ENCODE measurements around the gene TIMP2. TPM values are rescaled to one million over a fixed set of nuclear protein-coding genes. Genes with fewer than 3 reads are reported as not detected.

Gene TIMP2
- total and polyA plus RNA-seq, 4 donors: 47.5 to 176 (median 91.9) TPM

GRCh38 chr17:78875363-78876093 is 49.7 kb downstream of the TIMP2 start:
- TF ChIP-seq CTCF (IDR thresholded peaks at IDR 0.05; ENCODE audit: control extremely low read depth, extremely low read depth): no peak
- no peak overlapping the region for H3K4me3 ChIP-seq
- ATAC-seq (ENCODE audit: insufficient read depth, low FRiP score): no peak
- DNase-seq: no peak
- H3K9me3 ChIP-seq (ENCODE audit: control insufficient read depth in 4 of 4, insufficient read depth in 3 of 4, low read length in 3 of 4): no peaks in the 10 kb centered on the region
- WGBS, 2 donors: 28 to 66% methylated on average over 9 of the region's 9 CpGs
- no peak overlapping the region for H3K9ac ChIP-seq (ENCODE audit: insufficient read depth in 1 of 2, low read length in 2 of 2)
- H3K4me1 ChIP-seq (ENCODE audit: control insufficient read depth in 5 of 5, insufficient read depth in 5 of 5, low read length in 5 of 5): peaks cover 0 to 19% (median 13%) of the 10 kb centered on the region in 5 donors
- peaks cover 0 to 15% (median 15%) of the 10 kb centered on the region in 4 donors for H3K36me3 ChIP-seq (ENCODE audit: control insufficient read depth in 4 of 4, insufficient read depth in 4 of 4, low read length in 4 of 4)
- H3K27ac ChIP-seq (ENCODE audit: low read depth in 1 of 2, low read length in 1 of 2): peak overlapping the region; percentile 8 to 9
- no peaks in the 10 kb centered on the region for H3K27me3 ChIP-seq (ENCODE audit: control insufficient read depth in 3 of 3, insufficient read depth in 3 of 3, low read length in 2 of 3)

GRCh38 chr17:78873519-78874340 is 51.5 kb downstream of the TIMP2 start:
- Histone ChIP-seq H3K9me3 (ENCODE audit: control insufficient read depth in 4 of 4, insufficient read depth in 3 of 4, low read length in 3 of 4) (no peaks in the 10 kb centered on the region), H3K4me3 (no peak overlapping the region), H3K27me3 (ENCODE audit: control insufficient read depth in 3 of 3, insufficient read depth in 3 of 3, low read length in 2 of 3) (no peaks in the 10 kb centered on the region), H3K27ac (ENCODE audit: low read depth in 1 of 2, low read length in 1 of 2) (peak overlapping the region in 1 of 2 donors; percentile 65), H3K9ac (ENCODE audit: insufficient read depth in 1 of 2, low read length in 2 of 2) (no peak overlapping the region), H3K36me3 (ENCODE audit: control insufficient read depth in 4 of 4, insufficient read depth in 4 of 4, low read length in 4 of 4) (peaks cover 0 to 27% (median 21%) of the 10 kb centered on the region in 4 donors), H3K4me1 (ENCODE audit: control insufficient read depth in 5 of 5, insufficient read depth in 5 of 5, low read length in 5 of 5) (peaks cover 0 to 13% (median 1%) of the 10 kb centered on the region in 5 donors)
- ATAC-seq (ENCODE audit: insufficient read depth, low FRiP score) (no peak), DNase-seq (no peak)
- 65 to 75% methylated on average over 21 of the region's 21 CpGs for WGBS, 2 donors
- no peak for TF ChIP-seq CTCF (IDR thresholded peaks at IDR 0.05; ENCODE audit: control extremely low read depth, extremely low read depth)

- WGBS, 2 donors: 77 to 80% methylated on average over 6 of the region's 6 CpGs
- peaks cover 0 to 13% (median 0%) of the 10 kb centered on the region in 5 donors for H3K4me1 ChIP-seq (ENCODE audit: control insufficient read depth in 5 of 5, insufficient read depth in 5 of 5, low read length in 5 of 5)
- no peak overlapping the region for H3K27ac ChIP-seq (ENCODE audit: low read depth in 1 of 2, low read length in 1 of 2)
- no peak overlapping the region for H3K4me3 ChIP-seq
- H3K27me3 ChIP-seq (ENCODE audit: control insufficient read depth in 3 of 3, insufficient read depth in 3 of 3, low read length in 2 of 3): no peaks in the 10 kb centered on the region
- no peak for DNase-seq
- ATAC-seq (ENCODE audit: insufficient read depth, low FRiP score): no peak
- H3K9ac ChIP-seq (ENCODE audit: insufficient read depth in 1 of 2, low read length in 2 of 2): no peak overlapping the region
- H3K36me3 ChIP-seq (ENCODE audit: control insufficient read depth in 4 of 4, insufficient read depth in 4 of 4, low read length in 4 of 4): peaks cover 0 to 33% (median 22%) of the 10 kb centered on the region in 4 donors
- no peaks in the 10 kb centered on the region for H3K9me3 ChIP-seq (ENCODE audit: control insufficient read depth in 4 of 4, insufficient read depth in 3 of 4, low read length in 3 of 4)
- no peak for TF ChIP-seq CTCF (IDR thresholded peaks at IDR 0.05; ENCODE audit: control extremely low read depth, extremely low read depth)
Observed at GRCh38 chr17:78872486-78872885, 52.7 kb downstream of the TIMP2 start.
